ENCODE data around the gene FLT3.

Gene FLT3

DNA sequence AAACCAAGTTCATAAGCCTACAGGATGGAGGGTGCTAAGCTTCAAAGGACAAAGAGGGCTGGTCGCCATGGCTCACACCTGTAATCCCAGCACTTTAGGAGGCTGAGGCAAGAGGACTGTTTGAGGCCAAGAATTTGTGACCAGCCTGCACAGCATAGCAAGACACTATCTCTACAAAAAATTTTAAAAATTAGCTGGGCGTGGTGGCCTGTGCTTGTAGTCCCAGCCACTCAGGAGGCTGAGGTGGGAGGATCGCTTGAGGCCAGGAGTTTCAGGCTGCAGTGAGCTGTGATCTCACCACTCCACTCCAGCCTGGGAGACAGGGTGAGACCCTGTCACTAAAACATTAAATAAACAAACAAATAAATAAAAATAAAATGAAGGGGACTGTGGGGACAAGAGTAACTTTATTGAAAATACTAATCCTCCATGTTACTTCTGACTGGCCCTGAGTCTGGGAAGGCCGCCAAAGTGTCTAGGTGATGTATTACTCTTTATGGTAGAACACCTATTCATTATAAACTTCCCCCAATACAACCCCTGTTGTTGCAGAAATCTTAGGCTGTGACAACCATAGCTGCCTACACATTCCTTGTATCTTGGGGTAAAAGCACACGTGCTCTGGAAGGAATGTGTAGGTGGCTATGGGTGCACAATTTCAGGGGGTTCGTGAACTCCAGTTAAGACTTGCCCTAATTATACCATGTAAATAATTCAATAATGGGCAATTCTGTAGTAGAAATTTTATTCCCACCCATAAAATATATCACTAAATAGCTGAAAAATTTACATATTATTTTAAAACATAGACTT, 97.3 kb downstream of the FLT3 start:
- H2AFZ ChIP-seq (ENCODE audit: low read length, unreplicated experiment): no peak overlapping the region
- peaks cover 9% of the 10 kb centered on the region; the same call in 1 of the 2 replicates for H3K27me3 ChIP-seq (ENCODE audit: insufficient read depth, low read length)
- no peak overlapping the region for H3K4me3 ChIP-seq (ENCODE audit: low read depth, low read length)
- H3K4me1 ChIP-seq (ENCODE audit: control insufficient read depth, insufficient read depth, low read length, unreplicated experiment): no peaks in the 10 kb centered on the region
- no peaks in the 10 kb centered on the region for H3K79me2 ChIP-seq (ENCODE audit: control insufficient read depth, insufficient read depth, low read length, unreplicated experiment)
- H3K36me3 ChIP-seq (ENCODE audit: insufficient read depth, low read length): no peaks in the 10 kb centered on the region
- H3K27ac ChIP-seq (ENCODE audit: low read depth, low read length): no peak overlapping the region

DNA sequence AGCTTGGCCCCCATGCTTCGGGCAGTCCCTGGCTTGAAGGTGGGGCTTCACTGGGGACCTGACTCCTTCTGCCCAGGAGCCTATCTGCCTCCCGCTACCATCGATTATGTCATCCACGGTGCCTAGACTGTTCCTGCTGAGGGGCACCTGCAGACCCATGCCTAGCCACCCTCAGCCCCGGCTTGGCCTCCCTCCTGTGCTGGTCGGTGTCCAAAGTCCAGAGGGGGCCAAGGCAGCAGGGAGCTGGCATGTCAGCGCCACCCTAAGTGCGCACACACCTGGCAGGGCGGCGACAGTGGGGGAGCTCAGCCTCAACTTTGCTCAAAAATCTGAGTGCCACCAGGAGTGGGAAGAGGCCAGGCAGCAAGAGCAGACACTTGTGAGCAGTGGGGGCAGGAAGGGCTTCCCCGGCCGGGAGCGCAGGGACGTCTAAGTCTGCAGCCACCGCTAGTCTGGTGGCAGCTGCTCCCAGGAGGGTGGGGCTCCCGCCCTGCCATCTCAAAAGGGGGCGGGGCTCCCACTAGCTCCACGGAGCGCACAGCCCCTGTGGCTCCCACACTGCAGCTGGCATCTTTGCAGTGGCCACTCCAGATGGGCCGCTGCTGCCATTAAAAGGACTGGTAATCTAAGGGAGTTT, 98.4 kb downstream of the FLT3 start:
- Histone ChIP-seq H3K36me3 (ENCODE audit: insufficient read depth, low read length) (no peaks in the 10 kb centered on the region), H3K27ac (ENCODE audit: low read depth, low read length) (no peak overlapping the region), H2AFZ (ENCODE audit: low read length, unreplicated experiment) (no peak overlapping the region), H3K27me3 (ENCODE audit: insufficient read depth, low read length) (peaks cover 9% of the 10 kb centered on the region; the same call in 1 of the 2 replicates), H3K79me2 (ENCODE audit: control insufficient read depth, insufficient read depth, low read length, unreplicated experiment) (no peaks in the 10 kb centered on the region), H3K4me3 (ENCODE audit: low read depth, low read length) (no peak overlapping the region), H3K4me1 (ENCODE audit: control insufficient read depth, insufficient read depth, low read length, unreplicated experiment) (no peaks in the 10 kb centered on the region)

DNA sequence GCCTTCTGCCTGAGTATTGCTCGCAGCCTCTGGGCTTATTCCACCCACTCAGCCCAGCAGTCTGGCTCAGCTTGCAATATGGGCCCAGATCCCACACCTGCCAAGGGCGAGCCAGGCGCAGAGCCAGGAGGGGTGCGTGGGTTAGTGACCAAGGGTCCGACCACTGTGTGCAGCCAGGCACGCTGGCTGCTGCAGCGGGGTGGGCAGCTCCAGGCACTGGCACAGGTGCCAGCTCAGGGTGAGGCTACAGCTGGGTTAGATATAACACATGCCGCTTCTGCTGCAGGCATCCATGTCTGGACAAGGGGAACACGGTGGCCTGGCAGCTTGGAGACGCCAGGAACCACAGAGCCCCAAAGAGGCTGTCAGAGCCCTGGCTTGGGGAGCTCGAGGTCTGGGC, 99.3 kb downstream of the FLT3 start:
- Histone ChIP-seq H3K27ac (ENCODE audit: low read depth, low read length) (no peak overlapping the region), H3K36me3 (ENCODE audit: insufficient read depth, low read length) (no peaks in the 10 kb centered on the region), H3K27me3 (ENCODE audit: insufficient read depth, low read length) (peaks cover 9% of the 10 kb centered on the region; the same call in 1 of the 2 replicates), H2AFZ (ENCODE audit: low read length, unreplicated experiment) (no peak overlapping the region), H3K79me2 (ENCODE audit: control insufficient read depth, insufficient read depth, low read length, unreplicated experiment) (no peaks in the 10 kb centered on the region), H3K4me3 (ENCODE audit: low read depth, low read length) (no peak overlapping the region), H3K4me1 (ENCODE audit: control insufficient read depth, insufficient read depth, low read length, unreplicated experiment) (no peaks in the 10 kb centered on the region)

DNA sequence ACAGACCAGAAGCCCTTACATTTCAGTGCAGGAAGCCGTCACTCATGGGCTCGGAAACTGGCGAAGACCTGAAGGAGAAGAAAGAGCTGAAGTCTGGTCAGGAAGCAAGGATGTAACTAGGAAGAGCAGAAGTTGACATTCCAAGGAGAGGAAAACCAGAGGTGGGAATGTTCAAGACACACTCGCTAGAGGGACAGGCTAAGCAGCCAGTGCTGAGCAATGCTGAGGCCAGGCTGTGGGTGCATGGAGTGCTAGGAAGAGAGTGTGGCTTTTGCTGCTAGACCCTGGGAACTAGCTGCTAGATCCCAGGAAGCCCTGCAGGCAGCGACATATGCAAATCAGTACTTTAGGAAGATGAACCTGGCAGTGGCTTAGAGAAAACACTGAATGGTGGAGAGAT, 99.8 kb downstream of the FLT3 start:
- H2AFZ ChIP-seq (ENCODE audit: low read length, unreplicated experiment): no peak overlapping the region
- peaks cover 9% of the 10 kb centered on the region; the same call in 1 of the 2 replicates for H3K27me3 ChIP-seq (ENCODE audit: insufficient read depth, low read length)
- H3K27ac ChIP-seq (ENCODE audit: low read depth, low read length): no peak overlapping the region
- no peaks in the 10 kb centered on the region for H3K79me2 ChIP-seq (ENCODE audit: control insufficient read depth, insufficient read depth, low read length, unreplicated experiment)
- H3K4me3 ChIP-seq (ENCODE audit: low read depth, low read length): no peak overlapping the region
- H3K4me1 ChIP-seq (ENCODE audit: control insufficient read depth, insufficient read depth, low read length, unreplicated experiment): no peaks in the 10 kb centered on the region
- H3K36me3 ChIP-seq (ENCODE audit: insufficient read depth, low read length): no peaks in the 10 kb centered on the region

DNA sequence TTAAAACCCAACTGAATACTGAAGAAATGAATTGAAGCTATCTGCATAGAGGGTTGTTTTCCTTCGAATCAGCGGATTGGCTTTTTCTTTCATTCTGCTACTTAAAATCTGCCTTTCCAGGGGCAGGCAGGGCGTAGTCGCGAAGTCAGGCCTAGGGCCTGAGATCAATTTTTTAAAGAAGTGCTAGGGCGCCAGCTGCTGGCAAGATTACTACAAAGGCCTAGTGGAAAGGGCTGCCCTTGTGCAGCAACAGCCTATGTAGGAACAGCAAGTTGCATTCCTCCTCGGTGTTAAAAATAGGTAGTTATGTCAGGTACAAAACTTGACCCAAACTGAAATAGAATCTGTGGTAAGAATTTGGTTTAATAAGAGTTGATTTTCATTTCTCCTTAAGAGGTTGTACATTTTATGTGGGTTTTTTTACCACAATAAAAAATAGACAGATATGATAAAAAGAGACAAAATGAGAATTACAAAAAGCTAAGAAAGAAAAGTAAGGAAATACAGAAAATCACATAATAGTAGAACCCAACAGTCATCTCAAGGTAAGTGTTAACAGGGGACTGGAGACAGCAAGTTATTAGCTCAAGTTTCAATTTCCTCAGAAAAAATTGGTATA, 102.4 kb downstream of the FLT3 start:
- no peak overlapping the region for H3K27ac ChIP-seq (ENCODE audit: low read depth, low read length)
- peaks cover 20% of the 10 kb centered on the region for H3K27me3 ChIP-seq (ENCODE audit: insufficient read depth, low read length)
- no peak overlapping the region for H2AFZ ChIP-seq (ENCODE audit: low read length, unreplicated experiment)

DNA sequence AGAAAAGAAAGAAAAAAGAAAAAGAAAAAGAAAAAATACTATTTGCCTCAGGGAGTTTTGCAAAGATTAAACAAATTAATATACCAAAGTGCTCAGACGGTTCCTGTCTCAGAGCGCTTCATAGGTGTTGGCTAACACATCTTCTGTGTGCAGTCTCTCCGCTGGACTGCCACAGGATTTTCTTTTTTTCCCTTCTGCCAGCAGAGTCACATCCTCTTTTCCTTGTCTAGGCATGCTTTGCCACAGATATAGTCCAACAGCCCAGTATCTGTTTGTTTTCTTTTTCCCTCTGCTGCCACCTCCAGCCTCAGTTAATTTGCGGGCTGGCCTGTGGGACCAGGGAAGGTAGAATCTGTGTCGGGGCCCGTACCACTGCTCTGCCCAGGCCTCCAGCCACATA, 108.5 kb downstream of the FLT3 start:
- H3K27ac ChIP-seq (ENCODE audit: low read depth, low read length): no peak overlapping the region
- H3K27me3 ChIP-seq (ENCODE audit: insufficient read depth, low read length): peaks cover 44% of the 10 kb centered on the region
- H3K36me3 ChIP-seq (ENCODE audit: insufficient read depth, low read length): no peaks in the 10 kb centered on the region
- no peak overlapping the region for H2AFZ ChIP-seq (ENCODE audit: low read length, unreplicated experiment)
- H3K79me2 ChIP-seq (ENCODE audit: control insufficient read depth, insufficient read depth, low read length, unreplicated experiment): no peaks in the 10 kb centered on the region
- no peak overlapping the region for H3K4me3 ChIP-seq (ENCODE audit: low read depth, low read length)
- no peaks in the 10 kb centered on the region for H3K4me1 ChIP-seq (ENCODE audit: control insufficient read depth, insufficient read depth, low read length, unreplicated experiment)

More for the DNA sequence above, 102.4 kb downstream of the FLT3 start:
- no peak overlapping the region for H3K4me3 ChIP-seq (ENCODE audit: low read depth, low read length)
- no peaks in the 10 kb centered on the region for H3K4me1 ChIP-seq (ENCODE audit: control insufficient read depth, insufficient read depth, low read length, unreplicated experiment)
- H3K36me3 ChIP-seq (ENCODE audit: insufficient read depth, low read length): no peaks in the 10 kb centered on the region
- no peaks in the 10 kb centered on the region for H3K79me2 ChIP-seq (ENCODE audit: control insufficient read depth, insufficient read depth, low read length, unreplicated experiment)

DNA sequence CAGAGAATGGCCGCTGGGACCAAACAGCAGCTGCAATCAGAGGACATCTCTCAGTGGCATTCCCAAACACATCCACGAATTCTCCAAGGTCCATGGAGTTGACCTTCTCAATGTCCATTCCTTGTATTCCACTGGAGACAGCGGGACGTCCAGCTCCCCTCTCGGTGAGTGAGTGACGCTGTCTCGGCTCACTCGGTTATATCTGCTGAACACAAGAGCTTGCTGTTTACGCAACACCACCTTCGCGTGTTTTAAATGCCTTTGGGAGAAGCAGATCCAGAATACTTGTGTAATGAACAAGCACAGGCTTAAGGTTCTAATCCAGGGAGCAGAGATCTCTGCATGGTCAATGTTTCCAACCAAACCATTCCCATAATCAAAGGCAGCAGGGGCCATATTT, 111.9 kb downstream of the FLT3 start, which contains the start of gene URAD:
Gene URAD (minus strand): TSS at position 174 of the 400 bp plus-strand sequence. CDS start 56 bp downstream, at position 118.
- Histone ChIP-seq H3K79me2 (ENCODE audit: control insufficient read depth, insufficient read depth, low read length, unreplicated experiment) (no peaks in the 10 kb centered on the region), H3K4me3 (ENCODE audit: low read depth, low read length) (no peak within 1 kb of the TSS), H3K36me3 (ENCODE audit: insufficient read depth, low read length) (no peaks in the 10 kb centered on the region), H3K27ac (ENCODE audit: low read depth, low read length) (no peak within 1 kb of the TSS), H3K4me1 (ENCODE audit: control insufficient read depth, insufficient read depth, low read length, unreplicated experiment) (no peaks in the 10 kb centered on the region), H3K27me3 (ENCODE audit: insufficient read depth, low read length) (peaks cover 56% of the 10 kb centered on the region), H2AFZ (ENCODE audit: low read length, unreplicated experiment) (no peak within 1 kb of the TSS)

DNA sequence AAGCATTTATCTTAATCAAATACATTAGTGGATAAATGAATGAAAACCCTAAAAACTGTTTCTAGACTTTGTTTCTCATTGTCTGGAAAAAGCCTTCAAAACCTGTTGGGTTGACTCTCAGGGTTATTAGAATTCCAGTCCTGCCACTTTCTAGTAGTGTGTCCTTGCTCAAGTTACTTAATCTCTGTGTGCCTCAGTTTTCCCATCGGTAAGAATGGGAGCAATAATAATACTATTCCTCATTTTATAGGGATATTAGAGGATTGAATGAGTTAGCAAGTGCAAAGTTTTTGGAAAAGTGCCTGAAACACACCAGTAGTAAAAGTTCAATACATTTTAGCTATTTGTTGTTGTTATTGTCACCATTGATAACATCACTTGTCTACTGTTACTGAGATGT, 114.8 kb downstream of the FLT3 start:
- Histone ChIP-seq H2AFZ (ENCODE audit: low read length, unreplicated experiment) (no peak overlapping the region), H3K36me3 (ENCODE audit: insufficient read depth, low read length) (no peaks in the 10 kb centered on the region), H3K4me3 (ENCODE audit: low read depth, low read length) (no peak overlapping the region), H3K79me2 (ENCODE audit: control insufficient read depth, insufficient read depth, low read length, unreplicated experiment) (no peaks in the 10 kb centered on the region), H3K4me1 (ENCODE audit: control insufficient read depth, insufficient read depth, low read length, unreplicated experiment) (no peaks in the 10 kb centered on the region), H3K27me3 (ENCODE audit: insufficient read depth, low read length) (peaks cover 75% of the 10 kb centered on the region), H3K27ac (ENCODE audit: low read depth, low read length) (no peak overlapping the region)

DNA sequence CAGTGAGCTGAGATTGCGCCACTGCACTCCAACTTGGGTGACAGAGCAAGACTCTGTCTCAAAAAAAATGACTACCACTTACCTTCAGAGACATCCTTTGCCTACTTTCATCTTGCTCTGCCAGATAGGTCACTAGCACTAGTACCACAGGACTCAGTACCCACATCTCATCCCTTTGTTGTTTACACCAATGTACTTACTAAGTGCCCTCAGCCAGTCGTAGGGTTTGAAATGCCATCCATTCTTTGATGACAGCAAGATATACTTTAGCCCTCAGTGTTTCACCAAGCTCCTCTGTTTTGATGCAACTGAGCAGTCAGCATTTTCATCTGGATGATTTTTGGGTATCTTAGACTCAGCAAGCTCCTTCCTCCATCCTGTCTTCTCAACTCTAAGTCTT, 118.0 kb downstream of the FLT3 start:
- Histone ChIP-seq H2AFZ (ENCODE audit: low read length, unreplicated experiment) (no peak overlapping the region), H3K4me3 (ENCODE audit: low read depth, low read length) (no peak overlapping the region), H3K27me3 (ENCODE audit: insufficient read depth, low read length) (peaks cover 88% of the 10 kb centered on the region)

DNA sequence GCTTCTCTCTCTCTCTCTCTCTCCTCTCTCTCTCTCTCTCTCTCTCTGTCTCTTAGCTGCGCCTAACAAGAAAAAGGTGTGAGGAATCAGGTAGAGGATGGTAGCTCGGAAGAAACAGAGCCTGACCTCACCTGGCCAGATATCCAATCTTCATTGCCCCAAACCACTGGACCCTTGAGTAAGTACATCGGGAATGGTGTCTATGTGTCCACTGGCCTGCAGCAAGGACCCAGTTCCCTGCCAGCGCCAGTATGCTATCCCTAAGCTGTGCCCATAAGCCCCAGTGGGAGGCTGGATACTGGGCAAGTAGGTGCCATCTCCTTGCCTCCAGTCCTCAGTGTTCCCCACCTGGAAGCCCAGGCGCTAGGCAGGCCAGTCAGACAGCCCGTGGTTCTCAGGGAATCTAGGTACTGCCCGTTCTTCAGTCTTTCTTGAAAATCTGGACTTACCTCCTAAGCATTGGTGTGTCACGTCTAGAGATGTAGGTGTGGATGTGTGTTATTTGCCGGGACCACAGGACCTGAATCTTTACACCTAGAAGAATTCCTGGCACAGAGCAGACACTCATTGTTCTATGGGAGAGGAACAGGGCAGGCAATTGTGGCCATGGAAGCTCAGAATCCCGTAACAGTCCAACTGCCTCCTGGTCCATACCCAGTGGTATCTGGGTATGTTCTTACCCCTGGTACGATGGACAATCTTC, 119.2 kb downstream of the FLT3 start:
- Histone ChIP-seq H3K27me3 (ENCODE audit: insufficient read depth, low read length) (peaks cover 87% of the 10 kb centered on the region), H3K36me3 (ENCODE audit: insufficient read depth, low read length) (no peaks in the 10 kb centered on the region), H3K4me3 (ENCODE audit: low read depth, low read length) (no peak overlapping the region)

More for the DNA sequence above, 118.0 kb downstream of the FLT3 start:
- H3K4me1 ChIP-seq (ENCODE audit: control insufficient read depth, insufficient read depth, low read length, unreplicated experiment): no peaks in the 10 kb centered on the region
- H3K79me2 ChIP-seq (ENCODE audit: control insufficient read depth, insufficient read depth, low read length, unreplicated experiment): no peaks in the 10 kb centered on the region
- H3K27ac ChIP-seq (ENCODE audit: low read depth, low read length): no peak overlapping the region
- H3K36me3 ChIP-seq (ENCODE audit: insufficient read depth, low read length): no peaks in the 10 kb centered on the region

More for the DNA sequence above, 119.2 kb downstream of the FLT3 start:
- Histone ChIP-seq H3K27ac (ENCODE audit: low read depth, low read length) (no peak overlapping the region), H2AFZ (ENCODE audit: low read length, unreplicated experiment) (no peak overlapping the region), H3K4me1 (ENCODE audit: control insufficient read depth, insufficient read depth, low read length, unreplicated experiment) (no peaks in the 10 kb centered on the region), H3K79me2 (ENCODE audit: control insufficient read depth, insufficient read depth, low read length, unreplicated experiment) (no peaks in the 10 kb centered on the region)
